PC-9 (cell line): ENCODE results near the gene ZC3H12C. TPM values are rescaled to one million over a fixed set of nuclear protein-coding genes. Genes with fewer than 3 reads are reported as not detected.

Source experiments
- BruUV-seq: library from RNA; stranded (reverse); fragments of 400-500 nt; replicated peaks from 2 replicates; lab custom pipeline; 2021; lab: Mats Ljungman, UMichigan
- CTCF ChIA-PET: fragments of 300-600 bp; sonication (Branson Sonifier 250); formaldehyde crosslinking; loops from one replicate; lab custom pipeline; 2022; ENCODE audit warnings: antibody characterized with exemption; lab: Charles Lee
- POLR2A ChIA-PET: fragments of 300-600 bp; sonication (Branson Sonifier 250); formaldehyde crosslinking; loops from one replicate; lab custom pipeline; 2022; ENCODE audit warnings: antibody characterized with exemption; ENCODE audit not compliant: unreplicated experiment; lab: Charles Lee
- DNase-seq, 2 experiments: peaks; one replicate each; pipeline versions ENCODE4 v3.0.0 to v3.0.0-alpha.2; 2015 to 2022; ENCODE audit warnings: mixed read lengths in 1 of 2
- H2AFZ ChIP-seq: fragments of 200-600 bp; sonication (generic); 2 replicates; pipeline ENCODE4 v1.8.1; 2017; ENCODE audit warnings: antibody characterized with exemption
- H3F3A ChIP-seq: fragments of 200-600 bp; sonication (generic); 2 replicates; pipeline ENCODE4 v1.8.1; 2017; ENCODE audit warnings: antibody characterized with exemption, mild to moderate bottlenecking, low read depth; ENCODE audit not compliant: insufficient read depth
- H3K27ac ChIP-seq: fragments of 200-600 bp; sonication (generic); 2 replicates; pipeline ENCODE4 v1.6.1; 2016; ENCODE audit warnings: mixed run types
- H3K27me3 ChIP-seq: fragments of 200-600 bp; sonication (generic); 2 replicates; pipeline ENCODE4 v1.6.1; 2016; ENCODE audit warnings: low read depth, mixed run types; ENCODE audit not compliant: insufficient read depth
- H3K36me3 ChIP-seq: fragments of 200-600 bp; sonication (generic); 2 replicates; pipeline ENCODE4 v1.6.1; 2016; ENCODE audit warnings: low read depth, mixed run types
- H3K4me1 ChIP-seq: fragments of 200-600 bp; sonication (generic); replicated peaks from 2 replicates; pipeline ENCODE4 v1.6.1; 2016; ENCODE audit warnings: mixed run types; ENCODE audit not compliant: insufficient read depth
- H3K4me2 ChIP-seq: fragments of 200-600 bp; sonication (generic); 2 replicates; pipeline ENCODE4 v1.6.1; 2017; ENCODE audit warnings: mixed run types
- H3K4me3 ChIP-seq: fragments of 200-600 bp; sonication (generic); 2 replicates; pipeline ENCODE4 v1.6.1; 2016; ENCODE audit warnings: mixed run types
- H3K79me2 ChIP-seq: fragments of 200-600 bp; sonication (generic); 2 replicates; pipeline ENCODE4 v1.6.1; 2017; ENCODE audit warnings: low read depth, mixed run types
- H3K9me2 ChIP-seq: fragments of 200-600 bp; sonication (generic); 2 replicates; pipeline ENCODE4 v1.8.1; 2017; ENCODE audit warnings: mild to moderate bottlenecking; ENCODE audit not compliant: insufficient read depth
- H3K9me3 ChIP-seq: fragments of 200-600 bp; sonication (generic); 2 replicates; pipeline ENCODE4 v1.8.1; 2016; ENCODE audit warnings: low read depth; ENCODE audit not compliant: insufficient read depth
- H4K20me1 ChIP-seq: fragments of 200-600 bp; sonication (generic); 2 replicates; pipeline ENCODE4 v1.8.1; 2017; ENCODE audit not compliant: insufficient read depth
- EZH2 ChIP-seq: fragments of 200-600 bp; sonication (generic); IDR thresholded peaks from 2 replicates; pipeline ENCODE4 v1.8.0; 2017; ENCODE audit warnings: antibody characterized with exemption, low read depth
- intact Hi-C: fragments of 100-400 bp; cut with micrococcal nuclease; formaldehyde crosslinking; loops from one replicate; pipeline ENCODE4 v1.10.0; 2022; ENCODE audit not compliant: unreplicated experiment
- total RNA-seq: library from RNA; stranded (reverse); gene quantifications from 2 replicates; pipeline ENCODE4 v1.2.3, GENCODE V29; 2021
- TF ChIP-seq, protein P1 (sequence below): fragments of 200-600 bp; sonication (generic); conservative IDR thresholded peaks from 2 replicates; pipeline ENCODE4 v1.6.1; 2017; ENCODE audit warnings: mixed run types, antibody characterized with exemption, mild to moderate bottlenecking, moderate library complexity

Gene ZC3H12C
- total RNA-seq, 1 experiment from 2014 or later: 12.4 TPM

DNA sequence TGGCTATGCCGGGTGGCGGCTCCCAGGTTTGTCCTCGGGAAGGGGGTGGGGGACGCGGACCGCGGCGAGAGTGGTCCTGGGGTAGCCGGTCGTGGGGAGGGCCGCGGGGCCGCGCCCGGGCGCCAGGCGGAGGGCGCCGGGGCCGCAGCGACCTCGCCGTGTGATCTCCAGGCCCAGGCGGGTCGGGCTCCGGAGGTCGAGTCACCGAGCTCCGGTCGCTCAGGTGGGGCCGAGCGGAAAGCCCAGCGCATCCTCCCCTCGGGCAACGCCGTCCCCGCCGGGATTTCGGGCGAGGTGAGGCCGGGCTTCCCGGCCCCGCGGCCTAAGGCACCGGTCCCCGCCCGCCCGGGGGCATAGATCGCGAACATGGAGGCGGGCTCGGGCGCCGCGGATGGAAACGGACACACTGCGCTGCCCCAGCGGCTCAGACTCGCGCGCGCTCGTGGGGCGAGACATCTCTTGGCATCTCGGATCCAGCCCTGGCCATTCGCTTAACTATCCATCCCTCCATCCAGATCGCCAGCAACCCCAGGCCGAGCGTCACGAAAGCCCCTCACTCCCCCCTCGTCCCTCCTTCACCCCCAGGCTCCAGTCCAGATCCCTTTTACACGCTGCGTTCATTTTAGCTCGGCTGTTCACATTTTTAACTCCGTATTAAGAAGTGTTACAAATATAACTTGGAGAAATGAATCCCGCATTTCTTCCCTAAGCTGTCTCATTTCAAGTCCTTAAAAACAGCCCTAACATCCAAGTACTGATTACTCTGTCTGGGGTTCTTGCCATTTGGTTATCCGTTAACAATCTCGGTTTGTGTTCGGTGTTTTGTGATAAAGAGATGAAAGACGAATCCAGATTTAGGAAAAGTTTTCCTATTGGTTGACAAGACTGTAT is 460 bp downstream of the ZC3H12C start:
- peak overlapping the region; percentile 72 for H3K27ac ChIP-seq
- TF ChIP-seq, protein P1, sequence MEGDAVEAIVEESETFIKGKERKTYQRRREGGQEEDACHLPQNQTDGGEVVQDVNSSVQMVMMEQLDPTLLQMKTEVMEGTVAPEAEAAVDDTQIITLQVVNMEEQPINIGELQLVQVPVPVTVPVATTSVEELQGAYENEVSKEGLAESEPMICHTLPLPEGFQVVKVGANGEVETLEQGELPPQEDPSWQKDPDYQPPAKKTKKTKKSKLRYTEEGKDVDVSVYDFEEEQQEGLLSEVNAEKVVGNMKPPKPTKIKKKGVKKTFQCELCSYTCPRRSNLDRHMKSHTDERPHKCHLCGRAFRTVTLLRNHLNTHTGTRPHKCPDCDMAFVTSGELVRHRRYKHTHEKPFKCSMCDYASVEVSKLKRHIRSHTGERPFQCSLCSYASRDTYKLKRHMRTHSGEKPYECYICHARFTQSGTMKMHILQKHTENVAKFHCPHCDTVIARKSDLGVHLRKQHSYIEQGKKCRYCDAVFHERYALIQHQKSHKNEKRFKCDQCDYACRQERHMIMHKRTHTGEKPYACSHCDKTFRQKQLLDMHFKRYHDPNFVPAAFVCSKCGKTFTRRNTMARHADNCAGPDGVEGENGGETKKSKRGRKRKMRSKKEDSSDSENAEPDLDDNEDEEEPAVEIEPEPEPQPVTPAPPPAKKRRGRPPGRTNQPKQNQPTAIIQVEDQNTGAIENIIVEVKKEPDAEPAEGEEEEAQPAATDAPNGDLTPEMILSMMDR: no peak
- peak overlapping the region; percentile 88 for H2AFZ ChIP-seq
- intact Hi-C loops: loop anchor here (1.0 to 10.0 kb wide), 5 partner anchors 103 to 1344 kb away; partner anchors contain the start of gene RDX
- no peaks in the 10 kb centered on the region for H3K36me3 ChIP-seq
- H3F3A ChIP-seq: peaks cover 10% of the 10 kb centered on the region
- H3K27me3 ChIP-seq: no peaks in the 10 kb centered on the region
- H3K9me3 ChIP-seq: no peaks in the 10 kb centered on the region; the same call in 1 of the 2 replicates
- H3K9me2 ChIP-seq: no peaks in the 10 kb centered on the region
- peak overlapping the region; percentile 79 for H3K4me2 ChIP-seq
- H3K4me3 ChIP-seq: peak overlapping the region; percentile 68
- peak; percentile 48 to 49 for DNase-seq
- peaks cover 61% of the 10 kb centered on the region for H3K79me2 ChIP-seq
- peaks cover 54% of the 10 kb centered on the region for H3K4me1 ChIP-seq
- BruUV-seq: TSS peak; percentile 51
- peaks cover 3% of the 10 kb centered on the region; the same call in 1 of the 2 replicates for H4K20me1 ChIP-seq
- ChIA-PET CTCF (interaction anchor here (0.6 to 0.7 kb wide), 4 partner anchors 83 to 334 kb away, joined by 5 to 7 read pairs (median 6); no protein-coding TSS in a partner anchor), POLR2A (no interaction called here)

DNA sequence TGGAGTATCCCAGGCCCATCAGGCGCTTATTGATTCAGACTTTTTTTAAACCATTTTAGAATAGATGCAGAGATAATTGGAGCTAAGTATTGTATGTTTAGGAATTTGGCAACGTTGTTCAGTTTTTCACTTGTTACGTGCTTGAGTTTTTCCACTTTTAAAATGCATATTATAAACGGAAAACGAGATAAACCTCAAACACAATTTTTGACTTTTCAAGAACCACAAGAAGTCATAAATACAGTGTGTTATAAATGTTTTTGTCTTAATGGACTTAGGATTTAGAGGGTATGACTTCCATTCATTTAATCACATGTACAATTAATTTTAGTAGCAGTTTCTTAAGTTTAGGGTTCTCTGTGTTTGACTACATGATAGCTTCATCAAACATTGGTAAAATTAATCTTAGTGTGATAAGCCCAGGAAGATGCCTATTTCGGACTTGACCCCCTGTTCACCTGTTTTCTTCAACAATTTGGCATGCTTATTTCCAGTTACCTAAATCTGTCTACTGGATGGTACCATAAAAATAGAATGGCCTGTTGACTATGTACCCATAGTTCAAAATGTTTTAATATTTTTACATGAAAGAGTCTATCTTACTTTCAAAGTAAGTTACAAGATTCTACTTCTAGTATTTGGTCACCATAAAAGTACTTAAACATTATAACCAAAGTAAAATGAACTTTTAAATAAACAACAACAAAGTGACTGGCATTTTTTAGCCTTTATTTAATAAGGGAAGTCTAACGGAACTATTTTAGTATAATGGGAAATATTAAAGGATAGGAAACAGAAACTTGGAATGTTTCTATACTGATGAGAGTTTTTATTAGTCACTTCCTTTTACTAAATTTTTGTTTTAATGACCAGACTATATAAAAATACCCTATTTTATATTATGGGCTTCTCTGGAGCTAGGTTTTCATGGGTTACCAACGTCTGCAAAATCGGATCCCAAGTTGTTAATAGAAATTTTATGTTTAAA is 1.4 kb downstream of the ZC3H12C start:
- H3K9me2 ChIP-seq: no peaks in the 10 kb centered on the region
- DNase-seq: no peak
- peak overlapping the region; percentile 72 for H3K27ac ChIP-seq
- no TSS peak for BruUV-seq
- H4K20me1 ChIP-seq: peaks cover 3% of the 10 kb centered on the region; the same call in 1 of the 2 replicates
- H2AFZ ChIP-seq: peak overlapping the region; percentile 88; the same call in 1 of the 2 replicates
- ChIA-PET CTCF (interaction anchor here (0.6 to 0.7 kb wide), 2 partner anchors 82 to 333 kb away, joined by 6 to 7 read pairs; no protein-coding TSS in a partner anchor), POLR2A (interaction anchor here (0.6 kb wide), 1 partner anchor 113 kb away, joined by 6 read pairs; no protein-coding TSS in a partner anchor)
- H3K27me3 ChIP-seq: no peaks in the 10 kb centered on the region
- intact Hi-C loops: loop anchor here (5.0 to 10.0 kb wide), 4 partner anchors 200 to 1343 kb away; partner anchors contain the start of gene RDX
- peak overlapping the region; percentile 68 for H3K4me3 ChIP-seq
- H3F3A ChIP-seq: peaks cover 13% of the 10 kb centered on the region
- no peaks in the 10 kb centered on the region; the same call in 1 of the 2 replicates for H3K9me3 ChIP-seq
- TF ChIP-seq, protein P1: no peak
- no peak for TF ChIP-seq EZH2
- H3K4me1 ChIP-seq: peaks cover 61% of the 10 kb centered on the region
- H3K4me2 ChIP-seq: peak overlapping the region; percentile 79
- H3K36me3 ChIP-seq: 0 out of 2 replicates have a peak, but pooled peaks cover 1% of the 10 kb centered on the region
- H3K79me2 ChIP-seq: peaks cover 70% of the 10 kb centered on the region
